NCI-H226 (cell line): Measurements from ENCODE around the gene GAD2.

Experiments used
- DNase-seq: peaks from one replicate; pipeline ENCODE4 v3.0.0-alpha.2; 2015

GAD2 gene

DNA sequence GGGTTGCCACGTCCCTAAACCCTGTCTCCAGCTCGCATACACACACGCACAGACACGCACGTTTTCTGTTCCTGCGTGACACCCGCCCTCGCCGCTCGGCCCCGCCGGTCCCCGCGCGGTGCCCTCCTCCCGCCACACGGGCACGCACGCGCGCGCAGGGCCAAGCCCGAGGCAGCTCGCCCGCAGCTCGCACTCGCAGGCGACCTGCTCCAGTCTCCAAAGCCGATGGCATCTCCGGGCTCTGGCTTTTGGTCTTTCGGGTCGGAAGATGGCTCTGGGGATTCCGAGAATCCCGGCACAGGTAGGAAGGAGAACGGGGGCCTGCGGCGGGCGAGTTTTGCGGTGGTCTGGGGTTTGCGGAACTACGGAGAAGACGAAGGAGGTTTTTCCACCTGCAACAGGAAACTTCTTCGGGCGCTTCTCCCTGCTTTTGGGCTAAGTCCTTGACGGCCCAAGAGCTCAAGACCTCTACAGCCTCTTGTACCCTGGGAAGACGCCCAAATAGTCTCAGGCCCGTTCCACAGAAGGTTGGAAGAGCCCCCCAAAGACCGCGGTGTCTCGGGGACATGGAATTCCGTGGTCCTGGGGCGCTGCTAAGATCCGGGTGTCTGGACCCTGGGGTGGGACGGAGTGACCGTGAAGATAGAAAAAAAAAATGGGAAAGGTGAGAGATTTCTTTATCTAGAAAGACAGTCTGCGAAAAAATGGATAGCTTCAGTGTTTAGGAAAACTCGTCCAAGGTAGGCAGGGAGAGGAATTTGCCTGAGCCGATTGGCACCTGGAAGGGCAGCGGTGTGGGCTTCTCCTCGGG, at the start of gene GAD2:
GAD2 (plus strand) TSS at position 190 of the 811 bp plus-strand sequence; CDS start at position 226, 36 bp downstream.
- DNase-seq, result no peak

DNA sequence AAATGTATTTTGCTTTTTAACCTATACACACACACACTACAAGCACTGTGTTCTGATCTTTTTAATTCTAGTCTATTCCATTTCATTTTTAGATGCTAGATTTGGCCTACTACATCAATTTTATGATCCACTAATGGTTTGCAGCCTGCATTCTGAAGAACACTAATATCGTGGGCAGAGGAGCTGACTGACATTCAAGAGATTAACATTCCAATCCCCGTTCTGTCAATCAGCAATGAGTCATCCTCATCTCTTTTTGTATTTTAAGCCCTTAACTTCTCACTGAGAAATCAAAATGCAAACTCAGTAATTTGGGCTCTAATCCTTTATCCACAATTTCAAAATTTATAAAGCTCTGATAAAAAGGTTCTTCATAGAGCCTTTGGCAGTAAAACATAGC, 47.1 kb upstream of the GAD2 start:
- DNase-seq, result no peak

DNA sequence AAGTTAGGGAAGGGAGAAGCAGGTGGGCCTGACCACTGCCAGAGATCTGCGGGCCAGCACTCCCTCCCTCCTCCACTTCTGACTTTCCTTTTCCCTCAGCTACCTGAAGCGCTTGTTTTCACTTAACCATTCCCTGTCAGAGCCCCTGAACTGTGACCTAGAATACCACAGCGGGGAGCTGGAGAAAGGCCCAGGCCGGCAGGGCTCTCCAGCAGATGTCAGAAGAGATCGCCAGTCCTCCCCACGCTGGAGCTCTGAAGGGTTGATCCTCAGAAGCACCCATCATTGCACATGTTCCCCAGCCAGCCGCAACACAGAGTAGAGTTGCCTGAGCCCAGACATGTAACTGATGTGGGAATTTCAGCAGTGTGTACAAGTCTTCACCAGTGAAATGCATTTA, 44.4 kb upstream of the GAD2 start:
- DNase-seq, result no peak

DNA sequence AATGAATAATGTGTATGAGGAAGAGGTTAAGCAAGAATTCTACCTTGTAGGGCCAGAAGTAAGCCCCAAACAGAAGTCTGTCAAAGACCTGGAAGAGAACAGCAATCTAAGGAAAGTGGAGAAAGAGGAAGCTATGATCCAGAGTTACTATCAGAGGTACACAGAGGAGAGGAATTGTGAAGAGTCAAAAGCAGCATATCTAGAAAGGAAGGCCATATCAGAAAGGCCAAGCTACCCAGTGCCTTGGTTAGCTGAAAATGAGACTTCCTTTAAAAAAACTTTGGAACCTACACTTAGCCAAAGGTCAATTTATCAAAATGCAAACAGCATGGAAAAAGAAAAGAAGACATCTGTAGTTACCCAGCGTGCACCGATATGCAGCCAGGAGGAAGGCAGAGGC, 42.7 kb upstream of the GAD2 start:
- DNase-seq, result no peak

DNA sequence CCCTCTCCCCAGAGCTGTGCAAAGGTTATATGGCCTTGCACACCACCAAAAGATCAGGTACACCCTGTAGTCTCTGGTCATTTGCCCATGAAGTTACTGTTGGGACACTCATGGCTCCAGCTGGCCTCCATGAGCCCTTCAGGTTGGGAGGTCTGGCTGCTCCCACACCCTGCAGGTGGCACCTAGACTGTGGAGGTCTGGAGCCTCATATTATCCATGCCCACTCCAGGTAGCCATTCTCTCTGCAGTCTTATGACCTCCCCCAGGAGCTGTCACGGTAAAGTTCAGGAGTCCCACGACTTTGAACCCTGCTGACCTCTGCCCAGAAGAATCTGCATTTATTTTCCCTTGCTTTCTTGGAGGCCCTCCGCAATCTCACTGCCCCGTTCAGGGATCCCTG, 39.2 kb upstream of the GAD2 start:
- DNase-seq, result no peak

DNA sequence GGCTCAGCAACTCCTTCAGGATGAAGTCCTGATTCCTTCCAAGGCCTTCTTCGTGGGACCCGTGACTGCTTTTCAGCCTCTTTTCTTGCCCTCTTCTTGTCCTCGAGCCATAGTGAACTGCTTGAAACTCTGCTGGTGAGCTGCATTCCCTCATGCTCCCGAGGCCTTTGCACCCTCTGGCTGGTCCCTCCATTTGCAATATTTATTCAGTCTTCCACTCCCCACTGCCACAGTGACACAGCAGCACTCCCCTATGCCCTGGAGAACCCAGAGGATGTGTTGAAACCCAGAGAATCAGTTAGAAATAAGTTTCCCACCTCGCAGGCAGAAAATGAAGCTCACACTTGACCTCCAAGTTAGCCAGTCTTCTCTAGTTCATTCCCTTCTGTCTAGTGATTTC, 22.3 kb upstream of the GAD2 start:
- DNase-seq, result no peak

DNA sequence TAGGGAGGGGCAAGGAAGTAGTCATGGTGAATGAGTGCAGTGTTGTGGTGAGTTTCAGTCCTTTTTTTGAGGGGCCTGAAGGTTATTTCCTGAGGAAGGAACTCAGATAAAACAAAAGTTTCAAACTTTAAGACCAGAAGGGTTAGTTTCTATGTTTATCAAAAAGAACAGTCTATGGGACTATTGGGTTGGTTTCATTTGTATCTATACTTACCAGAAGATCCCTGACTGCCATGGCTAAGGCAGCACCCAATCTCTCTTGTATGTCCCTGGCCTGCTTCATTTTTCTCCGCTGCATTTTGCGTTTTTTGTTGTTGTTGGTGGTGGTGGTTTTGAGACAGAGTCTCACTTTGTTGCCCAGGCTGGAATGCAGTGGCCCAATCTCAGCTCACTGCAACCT, 19.3 kb upstream of the GAD2 start:
- DNase-seq, result no peak

DNA sequence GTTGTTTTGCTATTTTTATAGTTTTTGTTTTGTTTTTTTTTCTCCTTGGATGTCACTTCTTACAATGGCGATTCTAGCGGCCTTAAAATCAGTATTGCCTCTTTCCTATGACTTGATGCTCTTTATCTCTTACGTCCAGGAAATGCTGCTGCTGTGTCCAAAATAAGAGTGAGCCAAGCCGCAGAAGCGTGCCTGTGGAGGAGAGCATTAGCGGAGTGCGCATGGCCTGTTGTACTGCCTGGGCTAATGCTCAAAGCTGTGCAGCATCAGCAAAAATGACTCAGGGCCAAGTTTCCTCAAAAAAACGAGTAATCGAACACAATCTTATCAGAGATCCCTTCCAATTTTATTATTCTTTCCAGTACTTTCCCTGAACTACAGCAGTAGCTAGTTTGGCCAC, 18.5 kb upstream of the GAD2 start:
- DNase-seq, result no peak

DNA sequence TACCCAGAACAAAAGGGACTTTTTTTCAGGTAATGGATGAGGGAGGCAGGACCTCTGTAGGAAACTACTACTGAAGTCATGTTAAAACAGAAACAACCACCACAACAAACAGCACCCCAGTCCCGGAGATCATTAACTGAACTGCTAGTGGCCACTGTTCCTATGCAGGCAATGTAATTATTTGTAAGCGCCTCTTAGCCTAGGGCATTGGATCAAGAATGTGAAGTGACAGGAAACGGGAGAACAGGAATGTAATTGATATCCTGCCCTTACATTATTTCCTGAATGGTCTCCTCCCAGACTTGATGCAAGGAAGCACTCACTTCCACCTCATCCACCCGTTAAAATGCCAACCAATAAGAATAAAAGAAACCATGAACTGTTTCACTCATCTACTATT, 16.7 kb upstream of the GAD2 start:
- DNase-seq, result no peak

DNA sequence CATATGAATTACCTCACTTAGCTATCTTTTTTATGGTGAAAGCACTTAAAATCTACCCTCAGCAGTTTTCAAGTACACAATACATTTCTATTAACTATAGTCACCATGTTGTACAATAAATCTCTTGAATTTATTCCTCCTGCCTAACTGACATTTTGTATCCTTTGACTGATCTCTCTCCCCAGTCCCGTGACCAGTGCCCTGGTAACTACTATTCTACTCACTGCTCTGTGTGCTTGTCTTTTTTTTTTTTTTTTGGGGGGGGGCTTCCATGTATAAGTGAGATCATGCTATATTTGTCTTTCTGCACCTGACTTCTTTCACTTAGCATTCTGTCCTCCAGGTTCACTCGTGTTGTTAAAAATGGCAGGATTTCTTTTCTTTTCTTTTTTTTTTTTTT, 11.4 kb upstream of the GAD2 start:
- no peak for DNase-seq

DNA sequence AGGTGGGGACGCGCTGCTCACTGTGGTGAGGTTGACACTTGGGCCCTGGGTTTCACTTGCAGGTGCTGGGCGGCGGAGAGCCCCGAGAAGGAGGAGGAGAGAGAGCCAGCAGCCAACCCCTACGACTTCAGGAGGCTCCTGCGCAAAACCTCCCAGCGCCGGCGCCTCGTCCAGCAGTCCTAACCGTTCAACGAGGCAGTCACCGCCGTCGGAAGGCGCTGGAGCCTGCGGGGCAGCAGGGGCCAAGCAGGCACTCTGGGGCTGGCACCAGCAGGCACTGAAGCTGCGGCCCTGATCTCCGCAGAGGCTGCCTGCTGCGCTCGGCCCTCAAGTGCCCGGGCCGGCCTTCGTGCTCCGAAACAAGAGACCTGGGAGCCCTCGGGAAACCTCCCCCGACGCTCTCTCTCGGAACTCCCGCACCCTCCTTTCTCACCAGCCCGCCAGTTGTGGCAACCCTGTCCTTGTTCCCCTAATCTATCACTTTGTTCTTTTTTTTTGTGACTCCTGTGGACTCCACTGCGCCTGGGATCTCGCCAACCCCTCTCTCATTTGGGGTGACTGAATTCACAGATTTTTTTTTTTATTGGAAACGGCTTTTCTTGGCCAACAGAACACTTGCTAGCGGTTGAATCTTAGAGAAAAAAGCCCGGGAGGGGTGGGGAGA, 4.7 kb upstream of the GAD2 start:
- no peak for DNase-seq

DNA sequence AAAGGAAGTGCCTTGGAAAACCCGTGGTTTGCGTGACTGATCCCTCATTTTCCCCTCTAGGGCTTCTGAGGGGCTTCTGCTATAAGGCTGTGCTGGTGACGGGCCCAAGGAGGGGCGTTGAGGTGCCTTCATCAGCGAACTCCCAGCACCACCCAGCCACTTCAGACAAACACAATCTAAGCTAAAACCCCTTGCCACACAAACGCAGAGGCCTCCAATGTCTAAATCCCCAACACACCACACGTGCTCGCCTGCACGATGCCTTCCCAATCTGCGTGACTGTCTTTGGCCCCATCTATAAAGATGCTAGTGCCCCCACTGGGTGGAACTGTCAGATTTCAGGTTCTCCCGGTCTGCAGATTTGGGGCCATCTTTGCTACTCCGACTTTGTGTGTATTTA, 4.1 kb upstream of the GAD2 start:
- no peak for DNase-seq

DNA sequence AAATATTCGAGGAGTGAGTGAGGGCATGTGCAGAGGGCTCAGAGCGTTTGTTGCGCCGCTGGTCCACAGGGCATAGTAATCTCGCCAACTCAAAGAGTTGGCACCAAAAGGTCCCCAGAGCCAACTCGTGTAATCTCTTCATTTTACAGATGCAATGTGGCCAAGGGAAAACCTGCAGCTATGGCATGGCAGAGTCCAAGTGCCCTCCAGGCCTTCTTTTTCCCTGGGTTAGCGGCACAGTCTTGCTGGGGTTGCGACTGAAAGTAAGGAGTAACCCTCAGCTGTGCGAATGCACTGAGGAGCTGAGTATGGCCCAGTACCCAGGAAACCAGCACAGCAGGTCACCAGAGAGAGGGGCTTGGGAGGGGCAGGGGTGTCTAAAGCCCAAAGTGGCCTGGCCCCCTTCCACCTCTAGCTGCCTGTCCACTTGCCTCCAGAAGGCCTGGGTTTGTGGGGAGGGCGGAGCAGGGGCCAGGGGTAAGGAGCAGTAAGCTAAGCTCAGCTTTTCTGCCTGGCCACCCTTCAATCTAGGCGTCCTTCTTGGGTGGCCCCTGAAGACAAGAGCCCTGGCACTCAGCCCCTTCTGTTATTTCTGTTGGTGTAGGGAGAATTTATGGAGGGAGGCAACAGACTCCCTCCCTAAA, 3.3 kb upstream of the GAD2 start:
- DNase-seq, result no peak

DNA sequence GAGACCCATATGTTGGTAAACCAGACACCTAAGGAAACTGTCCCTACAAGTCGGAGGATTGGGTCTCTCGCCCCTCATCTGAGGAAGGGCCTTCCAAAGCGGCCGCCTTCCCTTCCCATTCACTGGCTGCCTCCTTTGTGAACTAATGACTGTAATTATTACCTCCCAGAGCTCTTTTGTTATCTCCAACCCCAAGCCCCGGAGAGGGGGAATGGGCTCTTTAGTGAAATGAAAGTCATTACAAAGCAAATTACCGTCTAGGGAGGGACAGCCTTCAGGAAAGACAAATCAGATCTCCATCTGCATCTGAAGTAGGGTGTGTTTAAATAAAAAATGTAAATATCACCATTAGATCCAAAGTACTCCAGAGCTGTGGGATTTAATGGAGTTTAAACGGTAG, 2.6 kb upstream of the GAD2 start:
- no peak for DNase-seq

DNA sequence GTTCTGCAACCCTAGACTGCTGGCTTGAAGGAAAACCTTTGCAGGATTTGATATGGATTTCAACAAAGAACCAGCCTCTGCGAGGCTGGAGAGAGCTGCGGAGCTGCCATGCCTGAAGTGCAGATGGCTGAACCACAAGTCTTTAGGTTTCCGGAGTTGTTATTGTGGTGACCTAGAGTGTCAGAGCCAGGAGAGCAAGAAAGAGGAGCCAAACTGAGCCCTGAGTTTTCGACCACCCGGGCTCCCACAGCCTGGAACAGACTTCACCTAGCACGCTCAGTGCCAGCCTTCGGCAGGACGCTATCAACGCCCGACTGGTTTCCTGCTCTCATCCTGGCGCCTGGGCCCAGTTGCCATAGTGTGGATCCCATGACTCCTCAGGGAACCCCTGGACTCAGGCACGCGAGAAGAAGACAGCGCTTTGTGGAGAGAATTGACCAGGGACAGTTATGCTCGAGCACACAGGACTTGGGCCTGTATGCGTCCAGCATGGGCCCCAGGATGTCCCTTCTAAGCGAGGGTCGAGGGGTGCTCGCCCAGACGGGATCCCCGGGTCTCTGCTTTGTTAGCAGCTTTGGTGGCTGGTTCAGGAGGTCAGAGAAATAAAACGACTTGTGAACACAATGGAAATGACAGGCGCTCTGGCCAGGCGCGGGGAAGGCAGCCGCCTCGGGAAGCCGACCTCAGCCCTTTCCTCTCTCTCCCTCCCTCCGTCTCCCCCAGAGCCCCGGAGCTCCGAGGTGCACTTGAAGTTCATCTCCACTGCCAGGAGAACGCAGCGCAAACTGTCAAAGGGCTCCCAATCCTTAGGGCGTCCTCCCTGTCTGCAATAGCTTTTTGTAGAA, 1.8 kb upstream of the GAD2 start:
- no peak for DNase-seq

DNA sequence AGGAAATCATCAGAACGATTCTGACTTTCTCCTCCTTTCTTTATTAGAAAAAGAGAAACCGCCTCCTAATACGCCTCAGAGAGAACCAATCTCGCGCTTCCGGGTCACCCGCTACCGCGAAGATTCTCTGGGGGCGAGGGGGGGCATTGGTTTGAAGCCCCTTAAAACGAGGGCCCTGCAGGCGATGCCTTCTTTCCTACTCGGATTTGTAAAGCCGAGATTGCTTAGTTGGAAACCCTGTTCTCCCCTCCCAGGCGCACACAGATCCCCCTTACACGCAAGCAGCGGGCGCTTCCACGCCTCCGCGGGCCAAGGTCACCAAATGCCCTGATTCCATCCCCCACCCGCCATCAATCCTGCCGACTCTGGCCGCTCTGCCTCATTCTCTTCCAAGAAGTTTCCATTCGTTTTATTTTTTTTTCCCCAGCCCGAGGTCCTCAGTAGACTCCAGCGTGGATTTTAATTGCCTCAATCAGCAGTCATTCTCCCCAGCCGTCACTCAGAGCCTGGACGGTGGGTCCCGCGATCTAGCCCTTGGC, 1.1 kb upstream of the GAD2 start:
- DNase-seq, result no peak

DNA sequence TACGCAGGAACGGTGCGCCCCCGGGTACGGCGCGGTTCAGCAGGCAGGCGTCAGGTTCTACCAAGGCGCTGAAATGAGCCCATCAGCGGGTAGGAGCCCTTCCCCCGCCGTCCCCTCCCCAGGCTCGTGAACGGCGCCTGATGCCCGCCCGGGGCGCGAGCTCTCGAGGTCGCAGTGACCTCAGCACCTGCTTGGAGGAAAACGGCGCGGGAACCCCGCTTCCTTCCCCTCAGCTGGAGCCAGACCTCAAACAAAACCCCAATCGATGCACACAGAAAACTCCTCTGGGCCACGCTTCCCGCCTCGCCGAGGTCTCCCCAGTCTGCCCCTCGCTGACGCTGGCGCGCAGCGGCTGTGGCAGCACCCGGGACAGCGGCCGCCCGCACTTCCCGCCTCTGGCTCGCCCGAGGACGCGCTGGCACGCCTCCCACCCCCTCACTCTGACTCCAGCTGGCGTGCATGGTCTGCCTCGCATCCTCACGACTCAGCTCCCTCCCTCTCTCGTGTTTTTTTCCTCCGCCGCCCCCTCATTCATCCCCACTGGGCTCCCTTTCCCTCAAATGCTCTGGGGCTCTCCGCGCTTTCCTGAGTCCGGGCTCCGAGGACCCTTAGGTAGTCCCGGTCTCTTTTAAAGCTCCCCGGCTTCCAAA, 514 bp upstream of the GAD2 start:
- DNase-seq, result no peak

DNA sequence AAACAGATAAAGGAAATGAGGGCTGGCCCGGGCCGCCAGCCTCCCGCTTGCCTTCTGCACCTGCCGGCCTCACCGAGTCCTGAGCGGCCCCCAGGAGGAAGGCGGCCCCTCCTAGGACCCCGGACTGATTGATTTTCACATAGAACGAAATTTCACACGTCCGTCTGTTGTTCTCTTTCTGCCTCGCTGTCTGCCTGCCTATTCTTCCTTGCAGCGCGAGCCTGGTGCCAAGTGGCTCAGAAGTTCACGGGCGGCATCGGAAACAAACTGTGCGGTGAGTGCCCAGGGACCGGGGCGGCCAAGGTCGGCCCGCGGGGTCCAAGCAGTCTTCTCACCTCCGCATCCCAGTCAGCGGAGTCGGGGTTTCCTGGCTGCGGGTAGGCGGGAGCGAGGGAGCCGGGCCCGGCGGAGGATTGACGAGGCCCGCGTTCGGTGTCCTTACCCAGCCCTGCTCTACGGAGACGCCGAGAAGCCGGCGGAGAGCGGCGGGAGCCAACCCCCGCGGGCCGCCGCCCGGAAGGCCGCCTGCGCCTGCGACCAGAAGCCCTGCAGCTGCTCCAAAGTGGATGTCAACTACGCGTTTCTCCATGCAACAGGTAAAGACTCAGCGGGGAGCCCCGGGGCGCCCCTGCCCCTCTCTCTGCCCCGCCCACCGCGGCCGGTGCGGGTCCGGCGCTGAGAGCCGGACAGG, 967 bp downstream of the GAD2 start:
- DNase-seq, result no peak

DNA sequence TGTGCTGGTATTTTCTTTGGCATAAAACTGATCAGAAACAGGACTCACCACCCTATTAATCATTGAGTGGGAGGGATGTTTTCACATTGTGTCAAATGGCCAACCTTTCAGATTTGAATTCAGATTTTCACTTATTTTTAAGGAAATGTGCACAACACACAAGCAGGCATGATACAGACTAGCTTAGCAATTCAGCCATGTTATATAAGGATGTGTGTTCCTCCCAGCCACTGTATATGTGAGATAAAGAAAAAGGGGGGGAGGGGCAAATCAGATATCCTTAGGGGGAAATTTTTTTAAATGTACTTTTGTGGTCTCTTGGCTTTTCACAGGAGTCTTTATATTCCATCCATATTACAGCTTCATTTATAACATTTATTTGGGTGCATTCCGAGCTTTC, 3.1 kb downstream of the GAD2 start:
- DNase-seq, result no peak

DNA sequence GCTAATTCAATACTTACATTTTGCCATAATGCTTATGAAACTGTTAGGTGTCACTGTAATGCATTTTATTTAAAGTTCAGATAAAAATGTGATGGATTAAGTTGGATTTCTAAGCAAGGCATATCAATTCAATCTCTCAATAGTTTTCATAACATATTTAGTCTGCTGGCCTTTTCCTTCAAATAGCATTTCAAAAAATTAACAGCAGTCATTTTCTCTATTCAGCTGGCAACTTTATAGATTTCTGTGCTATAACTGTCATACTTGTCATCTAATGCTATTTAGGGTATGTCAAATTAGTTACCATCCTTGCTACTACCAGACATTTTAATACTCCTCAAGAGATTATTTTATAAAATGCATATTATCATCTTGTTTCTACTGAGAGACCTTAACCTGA, 4.3 kb downstream of the GAD2 start:
- DNase-seq, result no peak

DNA sequence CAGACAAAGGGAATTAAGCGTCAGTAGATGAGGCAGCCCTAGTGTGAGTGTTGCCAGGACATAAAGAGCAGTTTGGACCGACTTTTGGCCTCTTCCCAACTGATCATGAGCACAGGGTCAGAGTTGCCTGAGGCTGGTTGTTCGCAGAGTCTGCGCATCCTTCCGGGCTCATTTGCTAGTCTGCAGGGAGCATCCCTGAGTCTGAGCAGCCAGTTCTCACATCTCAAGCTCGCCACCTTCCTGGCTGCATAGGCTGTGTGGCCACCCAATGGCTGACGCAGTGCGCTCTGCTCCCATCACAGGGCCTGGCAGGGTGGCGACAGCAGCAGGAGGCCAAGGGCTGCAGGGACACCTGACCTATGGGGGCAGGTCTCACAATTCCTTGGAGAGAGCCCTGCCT, 5.0 kb downstream of the GAD2 start:
- DNase-seq, result no peak

DNA sequence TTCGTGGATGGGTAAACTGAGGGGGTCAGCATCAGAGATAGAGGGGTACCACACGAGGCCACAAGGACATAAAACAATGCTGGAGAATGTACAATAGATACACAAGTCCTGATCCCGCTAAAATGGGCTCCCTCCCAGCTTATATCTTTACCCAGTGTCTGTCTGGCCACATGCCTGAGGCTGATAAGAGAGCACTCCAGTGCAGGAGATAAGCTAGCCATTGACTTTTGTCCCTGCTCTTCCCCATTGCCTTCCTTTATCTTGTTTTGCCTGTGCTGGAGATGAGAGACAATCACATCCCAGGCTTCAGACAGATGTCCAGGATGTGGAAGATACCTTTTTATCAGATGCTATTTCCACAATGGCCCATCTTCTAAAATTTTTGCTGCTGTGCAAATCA, 6.0 kb downstream of the GAD2 start:
- DNase-seq, result no peak
